HepG2 (cell line): ENCODE results near the gene MRPL27. TPM values are rescaled to one million over a fixed set of nuclear protein-coding genes. Genes with fewer than 3 reads are reported as not detected.

Experiments
- ATAD3A ChIP-seq: sonication (generic); formaldehyde crosslinking; IDR thresholded peaks from 2 replicates; pipeline ENCODE4 v1.4.0; 2020; ENCODE audit warnings: missing genetic modification reagents
- GATA4 ChIP-seq: sonication (generic); IDR thresholded peaks from 2 replicates; pipeline ENCODE4 v1.6.1; 2016; ENCODE audit warnings: antibody characterized with exemption, low read depth, borderline replicate concordance
- KAT8 ChIP-seq: IDR thresholded peaks from 2 replicates; pipeline ENCODE4 v1.6.1; 2016; ENCODE audit warnings: missing genetic modification reagents, missing compliant biosample characterization
- MAFF ChIP-seq: IDR thresholded peaks from 2 replicates; pipeline ENCODE4 v1.6.1; 2011; ENCODE audit warnings: low read depth, low read length, improper control_type of control experiment
- MIXL1 ChIP-seq: IDR thresholded peaks from 2 replicates; pipeline ENCODE4 v1.6.1; 2016
- POLR2AphosphoS5 ChIP-seq: IDR thresholded peaks from 2 replicates; pipeline ENCODE4 v1.6.1; 2012; ENCODE audit warnings: low read depth, low read length
- RBFOX2 ChIP-seq: fragments of 200-400 bp; formaldehyde crosslinking; IDR thresholded peaks from 2 replicates; pipeline ENCODE4 v1.6.1; 2017; ENCODE audit warnings: low read depth, mild to moderate bottlenecking, low read length
- ZMYM2 ChIP-seq: sonication (generic); formaldehyde crosslinking; IDR thresholded peaks from 2 replicates; pipeline ENCODE4 v1.8.0; 2022; ENCODE audit warnings: mild to moderate bottlenecking, missing genetic modification reagents
- ZNF460 ChIP-seq: sonication (generic); formaldehyde crosslinking; IDR thresholded peaks from 2 replicates; pipeline ENCODE4 v1.5.1; 2020; ENCODE audit warnings: missing genetic modification reagents, mild to moderate bottlenecking, borderline replicate concordance
- ZNF790 ChIP-seq: sonication (generic); formaldehyde crosslinking; IDR thresholded peaks from 2 replicates; pipeline ENCODE4 v1.8.0; 2022; ENCODE audit warnings: missing genetic modification reagents, mild to moderate bottlenecking, borderline replicate concordance
- polyA plus RNA-seq, 8 experiments: library from polyadenylated mRNA; depleted of rRNA in 3 of 8; stranded (reverse) in 7 of 8; unstranded in 1 of 8; fragments of >200 nt; fragmentation: Illumina TruSeq in 4 of 8; extraction: Trizol in 4 of 8; gene quantifications; 2 replicates each; pipeline versions ENCODE4 v1.2.1 to v1.2.3, GENCODE V29; 2011 to 2016; ENCODE audit warnings: low read depth in 4 of 8, missing spikeins in 1 of 8, mixed read lengths in 1 of 8; ENCODE audit not compliant: insufficient read depth in 1 of 8
- total RNA-seq, 5 experiments: library from RNA; depleted of rRNA; stranded (reverse); fragments of >200 nt; fragmentation: Illumina TruSeq; extraction: Trizol; gene quantifications; 2 replicates each; pipeline ENCODE4 v1.2.3, GENCODE V29; 2016; ENCODE audit warnings: low read depth in 1 of 5
- TF ChIP-seq, protein P1 (sequence below), 2 experiments: sonication (generic) in 1 of 2; formaldehyde crosslinking in 1 of 2; IDR thresholded peaks; 2 replicates each; pipeline versions ENCODE4 v1.5.1 to v1.6.1; 2011 to 2020; ENCODE audit warnings: borderline replicate concordance in 1 of 2, low read depth in 1 of 2, low read length in 1 of 2, mild to moderate bottlenecking in 1 of 2, missing genetic modification reagents in 1 of 2, moderate library complexity in 1 of 2
- TF ChIP-seq, protein P2 (sequence below): IDR thresholded peaks from 2 replicates; pipeline ENCODE4 v1.6.1; 2018; ENCODE audit warnings: missing genetic modification reagents, mild to moderate bottlenecking, missing compliant biosample characterization
- TF ChIP-seq, protein P3 (sequence below): sonication (generic); formaldehyde crosslinking; IDR thresholded peaks from 2 replicates; pipeline ENCODE4 v1.9.0; 2021; ENCODE audit warnings: mild to moderate bottlenecking, missing genetic modification reagents
- TF ChIP-seq, protein P4 (sequence below): conservative IDR thresholded peaks from 2 replicates; pipeline ENCODE4 v1.6.1; 2018; ENCODE audit warnings: missing genetic modification reagents
- TF ChIP-seq, protein P5 (sequence below): sonication (generic); formaldehyde crosslinking; conservative IDR thresholded peaks from 2 replicates; pipeline ENCODE4 v1.8.1; 2023; ENCODE audit warnings: missing genetic modification reagents

Gene MRPL27
- total and polyA plus RNA-seq, 2 of the 13 experiments (the other 11 are each of a cell fraction or from before 2014, with no cell fraction given): 137 to 217 TPM

DNA sequence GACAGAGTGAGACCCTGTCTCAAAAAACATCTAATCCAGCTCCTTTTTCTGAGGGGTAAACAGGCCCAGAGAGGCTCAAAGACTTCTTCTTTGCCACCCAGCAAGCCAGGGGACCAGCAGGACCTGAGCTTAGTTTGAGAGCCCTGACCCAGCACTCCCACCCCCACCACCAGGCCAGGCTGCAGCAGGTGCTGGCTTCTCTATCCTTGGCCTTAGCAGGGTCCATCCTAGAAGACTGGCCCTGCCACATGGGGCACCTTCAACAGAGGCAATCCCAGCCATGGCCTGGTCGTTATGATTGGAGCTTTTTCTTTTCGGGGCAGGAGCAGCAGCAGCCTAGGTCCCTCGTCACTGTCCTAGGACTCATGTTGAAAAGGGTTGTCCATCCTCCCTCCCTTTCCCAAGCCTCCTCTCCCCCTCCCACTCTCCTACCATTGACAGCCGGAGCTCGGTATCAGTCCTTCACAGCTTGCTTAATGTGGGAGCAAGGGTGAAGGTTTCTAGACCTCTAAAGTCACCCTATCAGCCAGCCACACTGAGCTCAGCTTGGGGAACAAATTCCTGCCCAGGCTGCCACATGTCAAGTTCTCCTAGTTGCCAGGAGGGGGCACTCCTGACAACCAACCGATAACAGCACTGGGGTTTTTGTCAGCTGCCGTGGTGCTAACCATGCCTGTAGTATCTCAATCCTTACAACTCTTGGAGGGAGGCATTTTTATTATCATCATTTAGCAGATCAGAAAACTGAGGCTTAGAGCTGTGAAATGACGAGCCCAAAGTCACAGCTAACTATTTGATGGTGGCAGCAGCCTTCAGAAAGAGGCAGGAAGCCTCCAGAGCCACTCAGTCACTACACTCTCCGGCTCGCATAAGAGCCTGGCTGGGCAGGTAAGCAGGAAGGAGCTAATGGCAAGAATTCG lies 11.2 kb downstream of the MRPL27 start (continued):
- TF ChIP-seq, protein P1, sequence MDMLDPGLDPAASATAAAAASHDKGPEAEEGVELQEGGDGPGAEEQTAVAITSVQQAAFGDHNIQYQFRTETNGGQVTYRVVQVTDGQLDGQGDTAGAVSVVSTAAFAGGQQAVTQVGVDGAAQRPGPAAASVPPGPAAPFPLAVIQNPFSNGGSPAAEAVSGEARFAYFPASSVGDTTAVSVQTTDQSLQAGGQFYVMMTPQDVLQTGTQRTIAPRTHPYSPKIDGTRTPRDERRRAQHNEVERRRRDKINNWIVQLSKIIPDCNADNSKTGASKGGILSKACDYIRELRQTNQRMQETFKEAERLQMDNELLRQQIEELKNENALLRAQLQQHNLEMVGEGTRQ (IDR thresholded peaks at IDR 0.05; ENCODE audit: low read depth, low read length): no peak
- TF ChIP-seq, protein P1 (CRISPR knock-in tag; IDR thresholded peaks at IDR 0.05; ENCODE audit: borderline replicate concordance): peak; percentile 21; the same call in 1 of the 2 replicates
- TF ChIP-seq RBFOX2 (no peak), ATAD3A (no peak), ZNF460 (CRISPR knock-in tag) (no peak), POLR2AphosphoS5 (no peak), MAFF (no peak), MIXL1 (CRISPR knock-in tag) (no peak), KAT8 (CRISPR knock-in tag) (peak; percentile 57), ZNF790 (CRISPR knock-in tag) (no peak), ZMYM2 (CRISPR knock-in tag) (no peak), GATA4 (no peak)
- TF ChIP-seq, protein P2, sequence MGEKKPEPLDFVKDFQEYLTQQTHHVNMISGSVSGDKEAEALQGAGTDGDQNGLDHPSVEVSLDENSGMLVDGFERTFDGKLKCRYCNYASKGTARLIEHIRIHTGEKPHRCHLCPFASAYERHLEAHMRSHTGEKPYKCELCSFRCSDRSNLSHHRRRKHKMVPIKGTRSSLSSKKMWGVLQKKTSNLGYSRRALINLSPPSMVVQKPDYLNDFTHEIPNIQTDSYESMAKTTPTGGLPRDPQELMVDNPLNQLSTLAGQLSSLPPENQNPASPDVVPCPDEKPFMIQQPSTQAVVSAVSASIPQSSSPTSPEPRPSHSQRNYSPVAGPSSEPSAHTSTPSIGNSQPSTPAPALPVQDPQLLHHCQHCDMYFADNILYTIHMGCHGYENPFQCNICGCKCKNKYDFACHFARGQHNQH (CRISPR knock-in tag): no peak
- TF ChIP-seq, protein P3, sequence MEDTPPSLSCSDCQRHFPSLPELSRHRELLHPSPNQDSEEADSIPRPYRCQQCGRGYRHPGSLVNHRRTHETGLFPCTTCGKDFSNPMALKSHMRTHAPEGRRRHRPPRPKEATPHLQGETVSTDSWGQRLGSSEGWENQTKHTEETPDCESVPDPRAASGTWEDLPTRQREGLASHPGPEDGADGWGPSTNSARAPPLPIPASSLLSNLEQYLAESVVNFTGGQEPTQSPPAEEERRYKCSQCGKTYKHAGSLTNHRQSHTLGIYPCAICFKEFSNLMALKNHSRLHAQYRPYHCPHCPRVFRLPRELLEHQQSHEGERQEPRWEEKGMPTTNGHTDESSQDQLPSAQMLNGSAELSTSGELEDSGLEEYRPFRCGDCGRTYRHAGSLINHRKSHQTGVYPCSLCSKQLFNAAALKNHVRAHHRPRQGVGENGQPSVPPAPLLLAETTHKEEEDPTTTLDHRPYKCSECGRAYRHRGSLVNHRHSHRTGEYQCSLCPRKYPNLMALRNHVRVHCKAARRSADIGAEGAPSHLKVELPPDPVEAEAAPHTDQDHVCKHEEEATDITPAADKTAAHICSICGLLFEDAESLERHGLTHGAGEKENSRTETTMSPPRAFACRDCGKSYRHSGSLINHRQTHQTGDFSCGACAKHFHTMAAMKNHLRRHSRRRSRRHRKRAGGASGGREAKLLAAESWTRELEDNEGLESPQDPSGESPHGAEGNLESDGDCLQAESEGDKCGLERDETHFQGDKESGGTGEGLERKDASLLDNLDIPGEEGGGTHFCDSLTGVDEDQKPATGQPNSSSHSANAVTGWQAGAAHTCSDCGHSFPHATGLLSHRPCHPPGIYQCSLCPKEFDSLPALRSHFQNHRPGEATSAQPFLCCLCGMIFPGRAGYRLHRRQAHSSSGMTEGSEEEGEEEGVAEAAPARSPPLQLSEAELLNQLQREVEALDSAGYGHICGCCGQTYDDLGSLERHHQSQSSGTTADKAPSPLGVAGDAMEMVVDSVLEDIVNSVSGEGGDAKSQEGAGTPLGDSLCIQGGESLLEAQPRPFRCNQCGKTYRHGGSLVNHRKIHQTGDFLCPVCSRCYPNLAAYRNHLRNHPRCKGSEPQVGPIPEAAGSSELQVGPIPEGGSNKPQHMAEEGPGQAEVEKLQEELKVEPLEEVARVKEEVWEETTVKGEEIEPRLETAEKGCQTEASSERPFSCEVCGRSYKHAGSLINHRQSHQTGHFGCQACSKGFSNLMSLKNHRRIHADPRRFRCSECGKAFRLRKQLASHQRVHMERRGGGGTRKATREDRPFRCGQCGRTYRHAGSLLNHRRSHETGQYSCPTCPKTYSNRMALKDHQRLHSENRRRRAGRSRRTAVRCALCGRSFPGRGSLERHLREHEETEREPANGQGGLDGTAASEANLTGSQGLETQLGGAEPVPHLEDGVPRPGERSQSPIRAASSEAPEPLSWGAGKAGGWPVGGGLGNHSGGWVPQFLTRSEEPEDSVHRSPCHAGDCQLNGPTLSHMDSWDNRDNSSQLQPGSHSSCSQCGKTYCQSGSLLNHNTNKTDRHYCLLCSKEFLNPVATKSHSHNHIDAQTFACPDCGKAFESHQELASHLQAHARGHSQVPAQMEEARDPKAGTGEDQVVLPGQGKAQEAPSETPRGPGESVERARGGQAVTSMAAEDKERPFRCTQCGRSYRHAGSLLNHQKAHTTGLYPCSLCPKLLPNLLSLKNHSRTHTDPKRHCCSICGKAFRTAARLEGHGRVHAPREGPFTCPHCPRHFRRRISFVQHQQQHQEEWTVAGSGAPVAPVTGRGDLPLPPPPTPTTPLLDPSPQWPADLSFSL (CRISPR knock-in tag): no peak
- TF ChIP-seq, protein P4, sequence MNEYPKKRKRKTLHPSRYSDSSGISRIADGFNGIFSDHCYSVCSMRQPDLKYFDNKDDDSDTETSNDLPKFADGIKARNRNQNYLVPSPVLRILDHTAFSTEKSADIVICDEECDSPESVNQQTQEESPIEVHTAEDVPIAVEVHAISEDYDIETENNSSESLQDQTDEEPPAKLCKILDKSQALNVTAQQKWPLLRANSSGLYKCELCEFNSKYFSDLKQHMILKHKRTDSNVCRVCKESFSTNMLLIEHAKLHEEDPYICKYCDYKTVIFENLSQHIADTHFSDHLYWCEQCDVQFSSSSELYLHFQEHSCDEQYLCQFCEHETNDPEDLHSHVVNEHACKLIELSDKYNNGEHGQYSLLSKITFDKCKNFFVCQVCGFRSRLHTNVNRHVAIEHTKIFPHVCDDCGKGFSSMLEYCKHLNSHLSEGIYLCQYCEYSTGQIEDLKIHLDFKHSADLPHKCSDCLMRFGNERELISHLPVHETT (CRISPR knock-in tag): 0 out of 2 replicates have a peak, but pooled peaks have one; percentile 24
- TF ChIP-seq, protein P5, sequence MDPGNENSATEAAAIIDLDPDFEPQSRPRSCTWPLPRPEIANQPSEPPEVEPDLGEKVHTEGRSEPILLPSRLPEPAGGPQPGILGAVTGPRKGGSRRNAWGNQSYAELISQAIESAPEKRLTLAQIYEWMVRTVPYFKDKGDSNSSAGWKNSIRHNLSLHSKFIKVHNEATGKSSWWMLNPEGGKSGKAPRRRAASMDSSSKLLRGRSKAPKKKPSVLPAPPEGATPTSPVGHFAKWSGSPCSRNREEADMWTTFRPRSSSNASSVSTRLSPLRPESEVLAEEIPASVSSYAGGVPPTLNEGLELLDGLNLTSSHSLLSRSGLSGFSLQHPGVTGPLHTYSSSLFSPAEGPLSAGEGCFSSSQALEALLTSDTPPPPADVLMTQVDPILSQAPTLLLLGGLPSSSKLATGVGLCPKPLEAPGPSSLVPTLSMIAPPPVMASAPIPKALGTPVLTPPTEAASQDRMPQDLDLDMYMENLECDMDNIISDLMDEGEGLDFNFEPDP (CRISPR knock-in tag): no peak
